GM19043 (cell line): ENCODE measurements around the gene HDDC2.
"Not testable (repeated sequence)": the region's sequence is repeated elsewhere in the genome, so short reads cannot be mapped to it uniquely, and the experiment has no call there.

ENCODE experiments used
- ATAC-seq: cut with Tn5 transposase; IDR thresholded peaks from one replicate; pipeline ENCODE4 v1.9.1; 2021; ENCODE audit warnings: low read depth; ENCODE audit not compliant: unreplicated experiment

The HDDC2 gene

DNA sequence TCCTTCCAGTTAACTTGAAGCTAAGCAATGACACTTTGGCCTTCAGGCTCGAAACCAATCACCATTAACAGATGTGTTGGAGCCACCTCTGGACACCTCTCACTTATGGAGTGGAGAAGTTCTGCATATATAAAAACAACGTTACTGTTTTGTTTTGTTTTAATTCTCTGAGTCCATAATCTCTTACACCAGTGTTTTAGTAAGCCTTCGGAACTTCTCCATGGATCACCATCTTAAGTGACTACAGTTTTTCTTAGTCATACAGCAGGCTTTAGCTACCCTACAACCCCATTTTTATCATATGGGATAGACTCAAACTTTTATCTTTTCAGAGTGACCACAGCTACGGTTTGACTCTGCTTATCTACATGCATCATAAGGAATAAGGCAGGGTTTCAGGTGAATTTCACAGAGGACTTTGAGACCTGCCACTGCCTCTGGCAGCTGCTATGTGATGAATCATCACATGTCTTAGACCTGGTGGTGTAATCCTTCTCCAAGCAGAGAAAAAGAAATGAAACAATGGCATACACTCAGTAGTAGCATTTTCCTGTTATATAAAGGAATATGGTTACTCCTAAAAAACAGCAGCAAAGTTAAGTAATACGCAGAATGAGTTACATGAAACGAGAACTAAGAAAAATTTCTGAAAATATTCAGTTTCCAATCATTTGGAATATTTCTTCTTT lies 5.5 kb upstream of the HDDC2 start:
- ATAC-seq: no peak

DNA sequence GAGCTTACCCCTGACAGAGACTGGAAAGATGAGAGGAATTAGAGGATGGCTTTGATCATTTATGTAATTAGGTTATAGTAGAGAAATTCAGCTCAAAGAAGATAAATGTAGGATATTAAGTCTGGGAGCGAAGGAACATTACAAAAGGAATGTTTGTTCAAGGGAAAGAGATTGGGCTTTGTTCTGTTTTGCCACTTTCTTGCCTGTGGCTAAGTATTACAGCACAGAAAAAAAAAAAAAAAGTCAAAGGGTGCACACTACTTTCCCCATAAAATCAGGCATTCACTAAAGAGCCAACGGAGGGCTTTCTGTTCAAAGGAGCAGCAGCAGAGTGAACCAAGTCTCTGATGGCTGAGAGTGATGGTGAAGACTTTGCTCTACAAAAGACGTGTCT lies 5.0 kb upstream of the HDDC2 start:
- ATAC-seq: no peak

DNA sequence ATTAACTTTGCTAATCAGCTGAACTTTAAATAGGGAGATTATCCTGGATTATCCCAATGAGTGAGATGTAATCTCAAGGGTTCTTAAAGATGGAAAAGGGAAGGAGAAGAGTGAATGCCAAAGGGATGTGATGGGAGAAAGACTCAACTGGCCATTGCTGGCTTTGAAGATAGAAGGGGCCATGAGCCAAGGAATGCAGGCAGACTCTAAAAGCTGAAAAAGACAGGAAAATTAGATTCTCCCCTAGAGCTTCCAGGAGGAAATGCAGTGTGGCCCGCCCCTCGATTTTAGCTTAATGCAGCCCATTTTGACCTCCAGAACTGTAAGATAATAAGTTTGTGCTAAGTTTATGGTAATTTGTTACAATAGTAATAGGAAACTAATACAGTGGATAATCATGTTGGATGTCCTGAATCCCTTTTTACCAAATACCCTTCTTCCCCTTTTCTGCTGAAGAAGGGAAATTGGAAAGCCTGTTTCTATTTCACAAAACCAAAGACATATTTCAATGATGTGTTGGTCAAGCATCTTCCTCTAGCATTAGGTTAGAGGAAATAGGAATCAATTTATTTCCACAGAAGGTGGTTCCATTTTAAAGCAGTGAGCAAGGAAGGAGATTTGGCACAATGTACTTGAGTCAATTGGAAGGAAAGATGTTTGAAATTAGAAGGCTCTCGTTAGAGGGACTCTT lies 3.3 kb upstream of the HDDC2 start:
- no peak for ATAC-seq

DNA sequence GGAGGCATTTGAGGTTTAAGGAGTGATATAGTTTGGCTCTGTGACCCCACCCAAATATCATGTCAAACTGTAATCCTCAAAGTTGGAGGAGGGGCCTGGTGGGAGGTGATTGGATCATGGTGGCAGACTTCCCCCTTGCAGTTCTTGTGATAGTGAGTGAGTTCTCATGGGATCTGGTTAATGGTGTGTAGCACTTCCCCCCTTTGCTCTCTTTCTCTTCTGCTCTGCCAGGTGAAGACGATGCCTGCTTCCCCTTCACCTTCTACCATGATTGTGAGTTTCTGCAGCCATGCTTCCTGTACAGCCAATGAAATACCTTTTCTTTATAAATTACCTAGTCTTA lies 1.7 kb upstream of the HDDC2 start:
- no peak for ATAC-seq

DNA sequence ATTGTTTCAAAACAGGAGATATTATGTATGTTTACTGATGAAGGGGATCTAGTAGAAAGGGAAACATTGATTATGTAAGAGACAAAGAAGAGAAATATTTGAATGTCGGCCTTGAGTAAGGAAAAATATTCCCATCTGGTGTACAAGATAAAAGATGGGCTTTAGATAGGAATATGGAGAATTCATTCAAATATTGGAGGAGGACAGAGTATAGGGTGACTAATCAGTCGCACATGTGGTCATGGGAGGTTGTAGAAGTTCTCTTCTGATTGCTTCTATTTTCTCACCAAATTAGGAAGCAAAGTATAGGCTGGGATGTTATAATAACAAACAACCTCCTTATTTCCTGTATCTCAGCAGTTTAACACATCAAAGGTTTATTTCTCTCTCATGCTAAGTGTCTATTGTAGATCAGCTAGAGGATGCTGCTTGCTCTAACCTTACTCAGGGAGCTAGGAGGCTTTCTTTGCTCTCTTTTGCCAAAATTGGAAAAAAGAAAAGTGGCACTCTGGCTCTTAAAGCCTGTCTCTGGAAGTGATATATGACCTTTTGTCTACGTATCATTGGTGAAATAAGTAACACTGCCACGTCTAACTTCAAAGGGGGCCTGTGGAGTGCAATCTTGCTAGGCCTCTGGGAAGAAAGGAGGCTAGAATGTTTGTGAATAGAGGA lies 1.2 kb upstream of the HDDC2 start:
- no peak for ATAC-seq

DNA sequence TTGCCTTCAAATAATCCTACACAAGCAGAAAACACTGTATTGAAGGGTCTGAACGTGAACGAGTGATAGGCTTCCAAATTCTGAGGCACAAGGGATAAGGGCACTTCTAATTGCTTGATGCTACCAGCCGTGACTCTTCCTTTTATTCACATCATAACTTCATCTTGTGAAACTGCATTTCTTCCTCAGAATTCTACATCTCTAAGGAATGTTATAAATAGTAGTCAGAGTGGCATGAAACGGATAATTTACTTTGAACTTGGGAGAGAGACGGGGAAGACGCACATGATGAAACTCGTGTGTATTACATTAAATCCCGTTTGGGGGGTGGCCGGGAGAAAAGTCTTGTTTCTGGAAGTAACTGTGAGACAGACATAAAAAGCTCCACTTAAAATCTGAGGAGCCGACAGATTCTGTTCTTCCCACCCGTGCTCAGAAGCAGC lies 754 bp downstream of the HDDC2 start:
- ATAC-seq: no peak

DNA sequence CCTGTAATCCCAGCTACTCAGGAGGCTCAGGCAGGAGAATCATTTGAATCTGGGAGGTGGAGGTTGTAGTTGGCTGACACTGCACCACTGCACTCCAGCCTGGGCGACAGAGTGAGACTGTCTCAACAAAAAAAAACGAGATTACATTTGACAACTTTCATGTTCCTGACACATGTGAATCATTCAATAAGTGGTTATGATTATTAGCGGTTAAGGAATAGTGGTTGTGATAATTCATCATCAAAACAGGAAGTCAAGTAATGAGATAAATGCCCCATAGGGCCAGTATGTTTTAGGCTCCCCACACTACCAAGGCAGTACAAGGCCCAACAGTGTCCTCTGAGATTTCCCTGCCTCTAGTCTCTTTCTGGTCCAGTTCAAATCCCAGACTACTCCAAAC lies 2.5 kb downstream of the HDDC2 start:
- ATAC-seq: no peak

DNA sequence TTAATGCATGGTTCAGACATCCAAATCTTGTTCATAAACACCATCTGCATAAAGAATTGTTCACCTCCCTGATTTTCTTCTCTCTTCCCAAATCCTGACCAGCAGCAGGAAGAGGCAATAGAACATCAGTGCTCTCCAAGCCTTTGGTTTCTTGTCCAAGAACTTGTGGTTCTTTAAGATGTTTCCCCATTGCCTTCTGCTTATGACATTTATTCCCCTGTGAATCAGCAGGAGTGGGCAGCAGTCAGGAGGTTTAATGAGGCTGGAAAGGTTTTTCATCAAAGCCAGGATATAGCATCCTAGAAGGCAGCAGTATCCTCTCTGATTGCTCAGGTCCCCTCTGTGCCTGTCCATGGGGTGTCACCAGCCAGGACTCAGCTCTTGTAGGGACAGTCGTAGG lies 5.3 kb downstream of the HDDC2 start:
- ATAC-seq: no peak

DNA sequence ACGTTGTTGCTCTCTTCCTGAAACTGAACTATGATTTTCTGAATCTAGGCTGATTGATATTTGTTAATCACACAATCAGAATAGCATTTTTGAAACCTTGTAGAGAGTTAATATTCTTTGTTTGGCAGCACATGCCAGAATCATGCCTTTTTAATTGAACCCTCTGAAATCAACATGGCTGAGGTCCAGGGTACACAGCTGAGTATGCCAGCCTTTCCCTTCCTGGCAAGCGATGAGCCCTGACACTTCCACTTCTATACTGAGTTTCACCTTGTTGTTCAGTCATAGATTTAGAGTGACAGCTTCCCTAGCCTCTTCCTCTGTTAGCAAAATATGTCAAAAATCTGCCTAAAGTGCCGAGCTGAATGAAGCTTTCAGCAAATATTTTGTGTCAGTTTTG lies 6.8 kb downstream of the HDDC2 start:
- ATAC-seq: no peak

DNA sequence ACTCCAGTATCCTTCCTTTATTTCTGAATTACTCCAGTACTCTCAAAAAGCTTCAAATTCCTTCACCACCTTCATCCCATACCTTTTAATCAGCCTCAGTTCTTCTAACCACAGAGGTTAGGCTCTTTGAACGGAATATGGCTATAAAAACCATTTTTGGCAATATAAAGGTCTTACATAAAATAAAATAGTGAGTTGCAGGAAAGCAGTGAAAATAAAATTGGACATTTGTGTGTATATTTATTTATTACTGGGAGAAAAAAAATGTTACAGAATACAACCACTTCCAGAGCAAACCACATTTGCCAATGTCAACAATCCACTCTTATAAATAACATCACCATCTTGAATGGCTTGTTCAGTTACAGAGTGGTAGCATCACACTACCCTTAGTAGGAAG lies 7.7 kb downstream of the HDDC2 start:
- no peak for ATAC-seq

DNA sequence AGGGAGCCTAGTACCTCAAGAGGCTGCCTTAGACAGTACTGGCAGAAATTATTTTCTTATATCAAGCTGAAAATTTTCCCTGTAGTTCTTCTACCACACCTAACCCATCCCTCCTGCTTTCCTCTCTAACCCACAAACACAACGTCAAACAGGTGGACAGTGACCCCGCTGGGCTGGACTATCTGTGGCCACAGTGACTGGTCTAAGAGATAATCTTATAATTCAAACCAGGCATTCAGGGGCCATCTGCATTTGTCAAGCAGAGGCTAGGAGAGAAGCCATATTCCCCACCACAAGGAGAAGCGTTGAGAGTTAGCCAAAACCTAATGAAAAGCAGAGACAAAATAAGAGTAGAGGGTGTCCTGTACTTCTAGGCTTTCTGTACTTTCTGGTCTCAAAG lies 8.2 kb downstream of the HDDC2 start:
- ATAC-seq: no peak

DNA sequence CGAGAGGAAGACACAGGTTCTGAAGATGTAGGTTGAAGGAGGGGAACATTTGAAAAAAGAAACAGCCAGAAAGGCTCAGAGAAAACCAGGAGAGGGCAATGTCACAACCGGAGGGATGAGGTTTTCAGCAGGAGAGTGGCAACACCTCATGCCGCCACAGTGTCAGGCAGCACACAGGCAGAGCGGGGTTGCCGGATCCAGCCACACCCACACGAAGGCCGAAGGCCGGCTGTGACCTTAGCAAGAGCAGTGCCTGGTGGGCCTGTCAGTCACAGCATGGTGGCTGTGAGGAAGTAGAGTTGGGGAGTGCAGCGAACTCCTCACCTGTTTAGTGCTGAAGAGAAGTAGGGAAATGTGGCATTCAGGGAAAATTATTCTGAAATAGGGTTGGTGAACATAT lies 14.0 kb downstream of the HDDC2 start:
- no peak for ATAC-seq

DNA sequence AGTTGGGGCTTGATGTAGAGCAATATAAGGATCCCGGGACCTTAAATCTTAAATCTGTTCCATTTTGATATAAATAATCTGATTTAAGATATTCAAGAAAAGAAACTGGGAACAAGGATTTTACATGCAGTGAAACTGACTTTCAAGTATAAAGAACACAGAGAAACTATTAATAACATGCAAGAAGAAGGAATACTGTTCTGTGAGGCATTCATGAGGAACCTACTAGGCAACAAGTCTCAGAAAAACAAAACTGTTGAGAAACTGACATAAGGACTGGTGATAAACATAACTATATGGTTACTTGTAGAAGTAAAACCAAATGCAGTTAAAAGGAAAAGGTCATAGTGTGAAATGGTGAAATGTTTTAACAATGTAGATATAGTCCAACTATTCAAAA lies 15.8 kb downstream of the HDDC2 start:
- no peak for ATAC-seq

DNA sequence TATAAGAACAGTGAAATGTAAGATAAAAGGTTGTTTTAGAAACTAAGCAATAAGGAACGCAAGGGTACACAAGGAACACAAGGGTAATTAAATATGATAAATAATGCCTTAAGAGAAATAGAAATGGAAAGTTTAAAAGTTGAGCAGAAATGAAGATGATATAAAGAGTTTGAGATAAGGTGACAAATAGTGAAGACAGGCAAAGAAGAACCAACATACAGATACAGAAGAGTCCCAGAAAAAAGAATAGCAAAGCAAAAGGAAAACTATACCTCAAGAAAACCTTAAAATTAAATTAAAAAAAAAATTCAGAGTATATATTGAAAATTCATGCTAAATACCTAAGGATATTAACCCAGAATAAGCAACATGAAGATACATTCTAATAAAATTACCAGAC lies 16.4 kb downstream of the HDDC2 start:
- no peak for ATAC-seq

DNA sequence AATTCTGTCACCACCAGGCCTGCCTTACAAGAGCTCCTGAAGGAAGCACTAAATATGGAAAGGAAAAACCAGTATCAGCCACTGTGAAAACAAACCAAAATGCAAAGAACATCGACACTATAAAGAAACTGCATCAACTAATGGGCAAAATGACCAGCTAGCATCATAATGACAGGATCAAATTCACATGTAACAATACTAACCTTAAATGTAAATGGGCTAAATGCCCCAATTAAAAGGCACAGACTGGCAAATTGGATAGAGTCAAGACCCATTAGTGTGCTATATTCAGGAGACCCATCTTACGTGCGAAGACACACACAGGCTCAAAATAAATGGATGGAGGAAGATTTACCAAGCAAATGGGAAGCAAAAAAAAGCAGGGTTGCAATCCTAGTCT lies 19.3 kb downstream of the HDDC2 start:
- not testable (repeated sequence) for ATAC-seq

DNA sequence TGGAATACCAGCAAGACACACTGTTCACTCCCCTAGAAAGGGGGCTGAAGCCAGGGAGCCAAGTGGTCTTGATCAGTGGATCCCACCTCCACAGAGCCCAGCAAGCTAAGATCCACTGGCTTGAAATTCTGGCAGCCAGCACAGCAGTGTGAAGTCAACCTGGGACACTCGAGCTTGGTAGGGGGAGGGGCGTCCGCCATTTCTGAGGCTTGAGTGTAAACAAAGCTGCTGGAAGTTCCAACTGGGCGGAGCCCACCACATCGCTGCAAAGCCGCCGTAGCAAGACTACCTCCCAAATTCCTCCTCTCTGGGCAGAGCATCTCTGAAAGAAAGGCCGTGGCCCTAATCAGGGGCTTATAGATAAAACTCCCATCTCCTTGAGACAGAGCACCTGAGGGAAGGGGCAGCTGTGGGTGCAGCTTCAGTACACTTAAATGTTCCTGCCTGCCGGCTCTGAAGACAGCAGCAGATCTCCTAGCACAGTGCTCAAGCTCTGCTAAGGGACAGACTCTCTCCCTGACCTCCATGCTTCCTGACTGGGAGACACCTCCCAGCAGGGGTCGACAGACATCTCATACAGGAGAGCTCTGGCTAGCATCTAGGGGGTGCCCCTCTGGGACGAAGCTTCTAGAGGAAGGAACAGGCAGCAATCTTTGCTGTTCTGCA lies 21.3 kb downstream of the HDDC2 start:
- not testable (repeated sequence) for ATAC-seq

DNA sequence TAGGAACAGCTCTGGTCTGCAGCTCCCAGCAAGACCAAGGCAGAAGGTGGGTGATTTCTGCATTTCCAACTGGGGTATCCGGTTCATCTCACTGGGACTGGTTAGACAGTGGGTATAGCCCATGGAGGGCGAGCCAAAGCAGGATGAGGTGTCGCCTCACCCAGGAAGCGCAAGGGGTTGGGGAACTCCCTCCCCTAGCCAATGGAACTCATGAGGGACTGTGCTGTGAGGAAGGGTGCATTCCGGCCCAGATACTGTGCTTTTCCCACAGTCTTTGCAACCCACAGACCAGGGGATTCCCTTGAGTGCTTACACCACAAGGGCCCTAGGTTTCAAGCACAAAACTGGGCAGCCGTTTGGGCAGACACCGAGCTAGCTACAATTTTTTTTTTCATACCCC lies 21.8 kb downstream of the HDDC2 start:
- no peak for ATAC-seq

DNA sequence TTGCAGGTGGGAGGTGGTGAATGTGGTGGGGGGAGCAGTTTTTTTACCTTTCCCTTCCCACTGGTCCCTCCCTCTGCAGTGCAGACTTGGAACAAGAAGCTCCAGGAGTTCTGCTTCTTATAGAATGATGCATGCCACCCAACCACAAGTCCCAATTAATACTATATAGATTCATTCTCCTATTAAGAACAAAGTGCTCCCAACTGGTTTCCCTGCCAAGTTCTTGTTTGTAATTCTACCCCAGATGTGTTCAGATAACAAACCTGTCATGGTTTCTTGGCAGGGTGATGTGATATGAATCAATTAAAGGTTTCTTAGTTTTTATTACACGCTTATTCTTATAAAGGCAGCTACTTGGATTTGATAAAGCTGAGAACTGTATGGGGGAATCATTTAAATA lies 23.9 kb downstream of the HDDC2 start:
- no peak for ATAC-seq

DNA sequence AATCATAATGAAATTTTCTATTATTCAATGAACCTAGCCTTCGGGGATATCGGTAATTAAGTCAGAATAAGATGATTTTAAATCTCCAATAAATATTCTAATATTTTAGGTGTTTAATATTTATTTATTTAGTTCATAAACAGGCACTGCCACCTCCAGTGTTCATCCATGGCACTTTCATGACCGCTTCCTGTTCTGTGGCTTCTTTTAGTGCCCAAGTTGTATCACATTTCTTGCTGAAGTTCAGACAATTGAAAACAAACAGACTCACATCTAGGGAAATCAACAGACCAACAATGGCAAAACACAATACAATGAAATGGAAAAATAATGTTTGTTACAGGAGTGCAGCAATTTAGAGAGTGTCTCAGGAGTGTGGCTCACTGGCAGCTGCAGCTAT lies 26.0 kb downstream of the HDDC2 start:
- no peak for ATAC-seq

DNA sequence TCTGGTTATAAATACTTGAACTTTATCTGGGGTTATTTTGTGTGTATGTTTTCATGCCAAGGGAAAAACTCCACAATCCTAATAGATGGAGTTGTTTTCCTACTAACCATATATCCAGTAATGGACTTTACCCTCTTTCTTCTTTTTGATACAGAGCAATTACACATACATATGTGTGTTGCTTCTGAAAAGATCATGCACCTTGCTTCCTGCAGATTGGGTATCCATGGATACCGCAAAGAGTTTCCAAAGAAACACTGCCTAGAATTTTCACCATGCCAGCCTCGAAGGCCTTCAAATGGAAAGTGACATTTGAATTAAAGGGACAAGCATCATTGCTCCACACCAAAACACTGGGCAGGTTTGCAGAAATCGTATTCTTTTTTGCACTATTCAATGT lies 26.8 kb downstream of the HDDC2 start:
- ATAC-seq: no peak

DNA sequence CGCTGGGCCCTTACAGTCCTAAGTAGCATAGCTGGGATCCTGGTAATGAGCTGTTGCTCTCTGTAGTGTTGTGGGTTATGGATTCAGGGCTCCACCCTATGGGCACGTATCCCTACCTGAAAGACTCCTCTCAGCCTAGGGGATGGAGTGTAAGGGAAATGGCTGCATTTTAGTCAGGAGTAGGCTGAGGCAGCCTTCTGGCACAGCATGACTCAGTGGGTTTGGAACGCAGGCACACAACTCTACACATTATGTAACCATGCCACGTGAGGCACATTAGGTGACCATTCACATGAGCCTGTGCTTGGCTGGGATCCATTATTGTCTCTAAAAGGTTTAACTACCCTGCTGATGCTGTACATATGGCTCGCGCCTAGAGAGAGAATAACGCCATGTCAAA lies 27.8 kb downstream of the HDDC2 start:
- ATAC-seq: no peak

DNA sequence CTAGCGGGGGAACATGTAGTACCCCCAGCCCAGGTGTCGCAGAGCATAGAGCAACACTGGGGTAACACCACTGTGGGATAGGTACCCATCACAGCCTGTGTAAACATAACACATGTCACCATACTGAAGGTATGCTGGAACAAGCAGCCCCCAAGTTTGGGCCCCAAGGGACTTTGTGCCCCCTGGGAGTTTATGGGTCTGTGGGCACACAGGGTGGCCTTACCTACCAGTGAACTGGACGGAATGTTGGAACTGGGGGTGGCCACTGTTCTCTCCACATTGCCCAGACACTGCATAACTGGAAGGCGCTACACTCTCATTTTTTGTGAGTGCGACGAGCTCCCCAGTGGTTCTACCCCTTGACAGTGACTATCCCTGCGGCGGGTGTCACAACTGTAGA lies 28.5 kb downstream of the HDDC2 start:
- no peak for ATAC-seq
